H1 (cell line): ENCODE data around the gene DYNLL2. TPM values are rescaled to one million over a fixed set of nuclear protein-coding genes. Genes with fewer than 3 reads are reported as not detected.

ENCODE experiments used
- EZH2 ChIP-seq: fragments of 200-600 bp; sonication (generic); IDR thresholded peaks from 2 replicates; pipeline ENCODE4 v1.7.1; 2012; ENCODE audit warnings: low read depth, mild to moderate bottlenecking, moderate library complexity, low read length, inconsistent platforms; ENCODE audit not compliant: severe bottlenecking
- GABPA ChIP-seq: IDR thresholded peaks from 2 replicates; pipeline ENCODE4 v1.6.1; 2011; ENCODE audit warnings: mild to moderate bottlenecking, low read length, moderate library complexity, borderline replicate concordance; ENCODE audit not compliant: insufficient read depth
- NRF1 ChIP-seq: IDR thresholded peaks from 2 replicates; pipeline ENCODE4 v1.6.1; 2011; ENCODE audit warnings: mild to moderate bottlenecking, low read depth, low read length, improper control_type of control experiment
- polyA plus RNA-seq, 7 experiments: library from polyadenylated mRNA; depleted of rRNA in 3 of 7; stranded (reverse) in 5 of 7; unstranded in 2 of 7; fragments of >200 nt in 5 of 7; fragments of 200-250 nt in 2 of 7; gene quantifications; 1 replicate in 5 of 7; 2 replicates in 1 of 7; 4 replicates in 1 of 7; pipeline versions ENCODE4 v1.2.1 to v1.2.3, GENCODE V29; 2011 to 2013; ENCODE audit warnings: missing spikeins in 2 of 7, mixed read lengths in 2 of 7
- total RNA-seq: library from RNA; stranded (reverse); fragmentation: NEBNext Ultra II Directional; extraction: Animal tissue kit (Norgen Biotek cat#: 25700); gene quantifications from 2 replicates; pipeline ENCODE4 v1.2.1, GENCODE V29; 2021

DYNLL2 gene
- total and polyA plus RNA-seq, 2 of the 8 experiments (the other 6 are each of a cell fraction or from before 2014, with no cell fraction given), result 19.8 to 52.7 TPM

- TF ChIP-seq GABPA (no peak), EZH2 (no peak), NRF1 (no peak)
- TF ChIP-seq, all 59 proteins: peak for 0
These were observed 5.4 kb downstream of the DYNLL2 start (continued) for GRCh38 chr17:58088624-58089023.
